NK-92 (cell line): ENCODE measurements around the gene WNT3A.
"Not testable (repeated sequence)": the region's sequence is repeated elsewhere in the genome, so short reads cannot be mapped to it uniquely, and the experiment has no call there.

Experiments
- DNase-seq: peaks from one replicate; lab custom pipeline; 2025; ENCODE audit not compliant: unreplicated experiment; lab: John Stamatoyannopoulos, UW

The WNT3A gene

DNA sequence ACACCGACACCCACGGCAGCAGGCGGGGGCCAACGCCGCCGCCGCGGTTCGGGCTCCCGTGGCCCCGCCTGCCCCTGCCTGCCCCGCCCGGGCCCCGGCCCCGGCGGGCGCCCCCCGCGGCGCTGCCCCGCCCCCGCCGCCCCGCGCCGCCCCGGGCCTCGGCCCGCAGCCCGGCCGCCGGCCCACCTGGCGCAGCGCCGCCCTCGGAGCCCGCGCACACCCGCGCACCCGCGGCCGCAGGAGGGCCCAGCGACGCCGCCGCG is at the start of gene WNT3A:
Gene WNT3A, plus strand, starts transcription at position 213 of the 263 bp plus-strand sequence. CDS start 131 bp downstream, outside the sequence.
- DNase-seq: no peak

DNA sequence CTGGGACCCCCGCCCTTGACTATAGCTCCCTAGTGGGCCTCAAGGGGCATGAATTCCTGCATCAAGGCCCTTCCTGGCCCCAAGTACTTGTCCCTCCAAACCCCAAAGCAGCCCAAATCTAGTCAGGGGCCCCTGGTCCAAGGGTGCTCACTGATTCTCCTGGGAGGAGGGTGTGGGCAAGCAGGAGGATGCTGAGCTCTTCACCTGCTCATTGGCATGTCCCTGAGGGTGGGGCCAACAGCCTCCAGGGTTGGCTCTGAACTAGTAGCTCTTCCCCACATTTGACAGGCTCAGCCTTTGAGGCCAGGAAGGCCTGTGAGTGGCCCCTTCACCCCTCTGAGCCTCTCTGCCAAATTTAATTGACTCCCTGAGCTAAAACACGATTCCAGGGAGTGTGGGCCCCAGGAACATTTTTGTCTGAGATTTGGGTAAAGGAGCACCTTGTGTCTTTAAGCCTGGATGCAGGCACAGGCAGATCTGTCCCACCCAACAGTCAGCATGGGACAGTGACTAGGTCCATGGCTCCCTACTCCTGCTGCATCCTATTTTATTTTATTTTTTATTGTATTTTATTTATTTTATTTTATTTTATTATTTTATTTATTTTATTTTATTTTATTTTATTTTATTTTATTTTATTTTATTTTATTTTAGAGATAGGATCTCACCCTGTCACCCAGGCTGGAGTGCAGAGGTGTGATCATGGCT is 48.0 kb upstream of the WNT3A start:
- DNase-seq: no peak

- DNase-seq: no peak
Observed at GRCh38 chr1:227959325-227959860, 47.4 kb upstream of the WNT3A start.

DNA sequence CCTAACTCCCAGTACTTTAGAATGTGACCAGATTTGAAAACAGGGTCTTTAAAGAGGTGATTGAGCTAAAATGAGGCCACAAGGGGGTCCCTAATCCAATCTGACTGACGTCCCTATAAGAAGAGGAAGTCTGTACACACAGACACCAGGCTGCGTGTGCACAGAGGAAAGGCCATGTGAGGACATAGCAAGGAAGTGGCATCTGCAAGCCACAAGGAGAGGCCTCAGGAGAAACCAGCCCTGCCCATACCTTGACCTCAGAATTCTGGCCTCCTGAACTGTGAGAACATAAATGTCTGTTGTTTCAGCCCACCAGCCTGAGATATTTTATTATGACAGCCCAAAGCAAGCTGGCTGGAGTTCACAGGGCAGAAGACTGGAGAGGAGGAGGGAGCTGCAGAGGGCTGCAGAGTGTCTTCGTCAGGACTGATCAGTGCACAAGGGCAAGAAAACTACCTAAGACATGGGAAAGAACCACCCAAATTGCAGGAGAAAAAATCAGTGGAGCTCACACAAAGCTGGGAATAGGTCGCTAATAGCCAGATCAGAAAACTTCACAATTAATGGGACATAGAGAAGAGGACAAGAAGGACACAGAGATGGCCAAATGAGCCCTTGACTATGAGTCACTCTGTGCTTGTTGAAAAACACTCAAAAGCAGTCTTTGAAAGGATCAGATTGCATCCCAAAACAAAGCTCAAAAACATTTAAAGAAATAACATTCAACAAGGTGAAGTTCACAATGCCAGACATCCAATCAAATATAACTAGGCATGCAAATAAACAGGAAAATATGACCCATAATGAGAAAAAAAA is 44.9 kb upstream of the WNT3A start:
- DNase-seq: no peak

DNA sequence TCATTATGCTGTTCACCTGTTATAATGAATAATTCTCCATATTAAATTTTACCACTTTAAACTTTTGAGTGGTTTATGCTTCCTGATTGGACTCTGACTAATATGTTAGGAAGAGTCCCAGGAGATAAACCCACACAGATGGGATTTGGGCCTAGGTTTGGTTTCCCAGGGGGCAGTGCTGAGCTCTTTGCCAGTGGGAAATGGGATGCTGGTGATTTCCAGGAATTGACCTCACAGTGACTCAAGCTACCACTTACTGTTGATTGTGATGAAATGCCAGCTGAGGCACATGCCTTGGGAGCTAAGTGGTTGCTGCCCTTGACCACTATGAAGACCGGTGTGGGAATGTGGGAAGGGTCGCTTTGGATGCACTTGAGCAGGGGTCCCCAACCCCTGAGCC is 40.1 kb upstream of the WNT3A start:
- not testable (repeated sequence) for DNase-seq

DNA sequence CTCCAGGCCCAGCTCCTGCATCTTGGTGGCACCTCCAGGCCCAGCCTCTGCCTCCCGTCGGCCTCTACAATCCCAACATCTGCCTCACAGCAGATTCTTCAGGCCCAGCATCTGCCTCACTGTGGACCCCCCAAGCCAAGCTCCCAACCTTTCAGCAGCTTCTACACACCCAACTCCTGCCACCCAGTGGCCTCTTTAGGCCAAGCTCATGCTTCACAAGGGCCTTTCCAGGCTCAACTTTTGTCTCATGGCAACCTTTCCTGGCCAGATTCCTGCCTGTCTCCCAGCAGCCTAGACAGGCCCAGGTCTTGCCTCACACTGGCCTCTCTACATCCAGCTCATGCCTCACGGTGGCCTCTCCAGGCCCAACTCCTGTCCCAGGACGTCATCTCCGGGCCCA is 39.0 kb upstream of the WNT3A start:
- DNase-seq: not testable (repeated sequence)

GRCh38 chr1:227970076-227970995 is 36.5 kb upstream of the WNT3A start:
- DNase-seq: not testable (repeated sequence)

DNA sequence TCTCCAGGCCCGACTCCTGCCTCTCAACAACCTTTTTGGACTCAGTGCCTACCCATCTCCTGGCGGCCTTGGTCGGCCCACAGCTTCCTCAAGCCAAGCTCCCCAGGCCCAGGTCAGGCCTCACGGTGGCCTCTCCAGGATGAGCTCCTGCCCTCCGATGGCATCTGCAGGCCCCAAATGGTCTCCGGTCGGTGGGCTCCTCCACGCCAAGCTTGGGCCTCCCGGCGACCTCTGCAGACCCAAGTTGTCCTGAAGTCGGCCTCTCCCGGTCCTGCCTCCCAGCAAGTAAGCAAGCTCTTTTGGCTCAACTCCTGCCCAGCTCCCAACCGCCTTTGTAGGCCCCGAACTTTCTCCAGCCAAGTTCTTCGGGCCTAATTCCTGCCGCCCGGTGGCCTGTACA is 35.6 kb upstream of the WNT3A start:
- DNase-seq: not testable (repeated sequence)

- DNase-seq: not testable (repeated sequence)
Observed at GRCh38 chr1:227971643-227972282, 35.0 kb upstream of the WNT3A start.

GRCh38 chr1:227972283-227972679 is 34.5 kb upstream of the WNT3A start:
- DNase-seq: not testable (repeated sequence)

GRCh38 chr1:227972843-227973374 is 33.9 kb upstream of the WNT3A start:
- not testable (repeated sequence) for DNase-seq

GRCh38 chr1:227973724-227974288 is 33.0 kb upstream of the WNT3A start:
- not testable (repeated sequence) for DNase-seq

DNA sequence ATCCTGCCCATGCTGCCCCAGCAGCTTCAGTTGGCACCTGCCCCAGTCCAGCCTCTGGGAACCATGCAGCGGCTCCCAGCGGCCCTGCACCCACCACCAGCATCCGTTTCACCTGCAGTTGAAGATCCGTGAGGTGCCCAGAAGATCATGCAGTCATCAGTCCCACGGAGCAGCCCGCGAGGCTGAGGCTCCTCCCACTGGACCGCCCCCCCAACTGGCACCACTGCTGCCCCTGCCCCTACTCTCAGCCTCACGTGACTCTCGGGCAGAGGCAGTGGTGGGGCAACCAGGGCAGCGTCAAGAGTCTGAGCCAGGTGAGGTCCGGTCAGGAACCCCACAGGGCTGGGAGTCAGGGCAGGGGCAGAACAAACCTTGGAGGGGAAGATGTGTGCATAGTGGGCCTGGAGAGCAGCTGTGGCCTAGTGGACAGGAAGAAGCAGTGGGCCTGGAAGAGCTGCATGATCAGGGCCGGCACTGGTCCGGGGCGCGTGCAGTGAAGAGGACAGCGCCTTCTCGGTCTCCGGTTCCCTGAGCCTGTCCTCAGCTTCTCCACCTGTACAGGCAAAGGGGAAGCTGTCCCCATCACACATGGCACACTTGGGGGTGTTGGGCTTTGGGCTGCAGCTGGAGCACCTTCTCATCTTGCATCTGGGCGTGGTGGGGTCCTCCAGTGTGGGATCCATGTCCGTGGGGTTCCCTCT is 31.1 kb upstream of the WNT3A start:
- not testable (repeated sequence) for DNase-seq

- DNase-seq: no peak
Observed at GRCh38 chr1:227987181-227987580, 19.6 kb upstream of the WNT3A start.

DNA sequence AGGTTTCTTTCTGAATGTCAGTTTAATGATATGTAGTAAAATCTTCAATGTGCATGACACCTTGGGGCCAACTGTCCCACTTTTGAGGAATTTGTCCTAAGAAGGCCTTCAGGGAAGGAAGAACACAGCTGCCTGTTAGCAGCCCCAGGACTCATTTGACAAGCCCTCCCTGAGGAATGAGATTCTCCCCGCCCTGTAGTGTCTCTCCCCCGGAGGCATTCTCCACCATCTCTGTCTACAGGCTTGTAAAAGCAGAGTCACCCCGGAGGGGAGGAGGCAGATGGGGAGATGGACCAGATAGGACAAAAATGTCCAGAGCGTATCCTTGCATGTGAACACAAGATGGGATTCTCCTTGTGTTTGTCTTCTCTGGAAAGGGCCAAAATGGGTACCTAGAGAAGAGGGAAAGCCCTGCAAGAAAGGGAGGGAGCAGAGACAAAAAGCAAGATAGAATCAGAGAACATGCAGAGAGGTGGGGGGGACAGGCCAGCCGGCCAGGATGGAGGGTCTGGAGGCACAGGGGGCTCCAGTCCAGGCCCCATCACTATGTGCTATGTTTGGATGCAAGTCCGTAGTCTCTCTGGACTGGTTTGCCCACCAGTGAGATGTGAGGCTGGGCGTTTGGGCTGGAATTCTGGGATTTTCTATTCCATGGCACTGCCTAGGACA is 12.0 kb upstream of the WNT3A start:
- no peak for DNase-seq

GRCh38 chr1:227996187-227996950 is 10.4 kb upstream of the WNT3A start:
- DNase-seq: no peak

GRCh38 chr1:227998374-227999055 is 8.3 kb upstream of the WNT3A start:
- DNase-seq: no peak
